ENCODE results near the gene CERS6. TPM values are rescaled to one million over a fixed set of nuclear protein-coding genes. Genes with fewer than 3 reads are reported as not detected.
"Not testable (repeated sequence)": the region's sequence is repeated elsewhere in the genome, so short reads cannot be mapped to it uniquely, and the experiment has no call there.

The CERS6 gene
- total RNA-seq, 1 experiment from 2014 or later = not detected

DNA sequence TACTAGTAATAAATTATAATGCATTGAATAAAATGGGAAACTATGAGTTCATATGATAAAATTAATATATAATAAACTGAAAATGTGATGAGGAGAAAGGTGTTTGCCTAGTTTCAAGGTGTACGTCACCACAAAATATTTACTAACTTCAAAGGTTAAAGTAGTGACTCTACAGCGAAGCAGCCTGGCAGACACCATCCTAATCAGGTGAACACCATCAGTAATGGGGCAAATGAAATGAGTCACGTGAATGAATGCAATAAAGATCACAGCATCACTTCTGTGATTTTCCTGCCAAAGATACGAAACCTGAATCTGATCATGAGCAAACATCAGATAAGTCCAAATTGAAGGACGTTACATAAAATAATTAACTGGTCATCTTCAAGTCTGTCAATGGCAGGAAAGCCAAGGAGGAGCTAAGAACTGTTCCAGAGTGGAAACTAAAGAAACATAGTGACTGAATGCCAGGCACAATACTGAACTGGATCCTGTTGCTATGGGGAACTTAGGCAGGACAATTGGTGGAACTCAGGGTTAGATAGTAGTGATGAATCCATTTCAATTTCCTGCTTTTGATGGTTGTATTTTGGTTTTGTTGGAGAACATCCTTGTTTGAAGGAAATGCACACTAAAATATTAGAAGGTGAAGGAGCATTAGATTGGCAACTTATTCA, 334.3 kb downstream of the CERS6 start:
- Histone ChIP-seq H3K79me2 (ENCODE audit: low read length) (no peaks in the 10 kb centered on the region), H2AFZ (ENCODE audit: low read length) (no peak overlapping the region), H3K27me3 (ENCODE audit: low read length) (no peaks in the 10 kb centered on the region), H3K27ac (ENCODE audit: low read length) (no peak overlapping the region), H3K4me2 (ENCODE audit: low read depth, low read length, poor library complexity, severe bottlenecking) (no peak overlapping the region), H3K9me2 (replicated peaks; ENCODE audit: insufficient read depth, low read length) (no peaks in the 10 kb centered on the region), H3K4me3 (ENCODE audit: low read length) (no peak overlapping the region), H4K20me1 (ENCODE audit: insufficient read depth, low read depth, low read length) (no peaks in the 10 kb centered on the region), H3K4me1 (ENCODE audit: low read length) (no peaks in the 10 kb centered on the region), H3K9me3 (ENCODE audit: low read length) (no peaks in the 10 kb centered on the region), H3K36me3 (ENCODE audit: insufficient read depth, low read length) (no peaks in the 10 kb centered on the region), H3K9ac (ENCODE audit: low read length) (no peak overlapping the region)
- DNase-seq = no peak

DNA sequence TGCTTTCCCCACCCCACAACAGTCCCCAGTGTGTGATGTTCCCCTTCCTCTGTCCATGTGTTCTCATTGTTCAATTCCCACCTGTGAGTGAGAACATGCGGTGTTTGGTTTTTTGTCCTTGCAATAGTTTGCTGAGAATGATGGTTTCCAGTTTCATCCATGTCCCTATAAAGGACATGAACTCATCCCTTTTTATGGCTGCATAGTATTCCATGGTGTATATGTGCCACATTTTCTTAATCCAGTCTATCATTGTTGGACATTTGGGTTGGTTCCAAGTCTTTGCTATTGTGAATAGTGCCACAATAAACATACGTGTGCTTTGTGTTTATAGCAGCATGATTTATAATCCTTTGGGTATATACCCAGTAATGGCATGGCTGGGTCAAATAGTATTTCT, 335.1 kb downstream of the CERS6 start:
- not testable (repeated sequence) for H3K27ac ChIP-seq (ENCODE audit: low read length); H3K36me3 ChIP-seq (ENCODE audit: insufficient read depth, low read length); H3K27me3 ChIP-seq (ENCODE audit: low read length); H3K79me2 ChIP-seq (ENCODE audit: low read length); H3K4me3 ChIP-seq (ENCODE audit: low read length); H2AFZ ChIP-seq (ENCODE audit: low read length); H3K9me2 ChIP-seq (replicated peaks; ENCODE audit: insufficient read depth, low read length); H3K4me1 ChIP-seq (ENCODE audit: low read length); H3K9me3 ChIP-seq (ENCODE audit: low read length); H4K20me1 ChIP-seq (ENCODE audit: insufficient read depth, low read depth, low read length); H3K4me2 ChIP-seq (ENCODE audit: low read depth, low read length, poor library complexity, severe bottlenecking); H3K9ac ChIP-seq (ENCODE audit: low read length); DNase-seq

- H3K4me3 ChIP-seq (ENCODE audit: low read length) = no peak overlapping the region
- H3K79me2 ChIP-seq (ENCODE audit: low read length) = no peaks in the 10 kb centered on the region
- H3K27me3 ChIP-seq (ENCODE audit: low read length) = no peaks in the 10 kb centered on the region
- H3K9me3 ChIP-seq (ENCODE audit: low read length) = no peaks in the 10 kb centered on the region
- H3K9me2 ChIP-seq (replicated peaks; ENCODE audit: insufficient read depth, low read length) = no peaks in the 10 kb centered on the region
- no peak overlapping the region for H3K9ac ChIP-seq (ENCODE audit: low read length)
- H4K20me1 ChIP-seq (ENCODE audit: insufficient read depth, low read depth, low read length) = no peaks in the 10 kb centered on the region
- no peak overlapping the region for H2AFZ ChIP-seq (ENCODE audit: low read length)
- H3K36me3 ChIP-seq (ENCODE audit: insufficient read depth, low read length) = no peaks in the 10 kb centered on the region
- no peak overlapping the region for H3K27ac ChIP-seq (ENCODE audit: low read length)
- H3K4me1 ChIP-seq (ENCODE audit: low read length) = no peaks in the 10 kb centered on the region
- H3K4me2 ChIP-seq (ENCODE audit: low read depth, low read length, poor library complexity, severe bottlenecking) = no peak overlapping the region
- DNase-seq = no peak
Measured at GRCh38 chr2:168793596-168793995, 337.5 kb downstream of the CERS6 start.

DNA sequence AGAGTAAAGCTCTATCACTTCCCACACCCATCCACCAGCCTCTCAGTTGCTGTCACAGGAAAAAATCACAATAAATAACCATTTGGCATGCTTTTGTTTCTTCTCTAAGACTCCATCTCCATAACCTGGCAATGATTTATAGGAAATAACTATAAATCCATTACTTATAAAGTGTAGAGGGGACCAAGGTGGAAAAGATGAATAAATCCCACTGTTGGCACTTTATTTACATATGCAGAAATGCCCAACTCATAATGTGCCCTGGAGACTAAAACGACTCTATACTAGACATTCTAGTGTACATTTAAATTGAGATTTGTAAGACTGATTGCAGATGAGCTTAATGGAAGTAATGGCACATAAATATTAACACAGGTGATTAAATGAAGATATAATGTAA, 338.9 kb downstream of the CERS6 start:
- Histone ChIP-seq H3K9me2 (replicated peaks; ENCODE audit: insufficient read depth, low read length) (no peaks in the 10 kb centered on the region), H2AFZ (ENCODE audit: low read length) (no peak overlapping the region), H3K9me3 (ENCODE audit: low read length) (no peaks in the 10 kb centered on the region), H3K4me3 (ENCODE audit: low read length) (no peak overlapping the region), H3K27ac (ENCODE audit: low read length) (no peak overlapping the region), H3K27me3 (ENCODE audit: low read length) (no peaks in the 10 kb centered on the region), H3K79me2 (ENCODE audit: low read length) (no peaks in the 10 kb centered on the region), H4K20me1 (ENCODE audit: insufficient read depth, low read depth, low read length) (no peaks in the 10 kb centered on the region), H3K4me1 (ENCODE audit: low read length) (no peaks in the 10 kb centered on the region), H3K36me3 (ENCODE audit: insufficient read depth, low read length) (no peaks in the 10 kb centered on the region), H3K9ac (ENCODE audit: low read length) (no peak overlapping the region), H3K4me2 (ENCODE audit: low read depth, low read length, poor library complexity, severe bottlenecking) (no peak overlapping the region)
- DNase-seq = no peak

DNA sequence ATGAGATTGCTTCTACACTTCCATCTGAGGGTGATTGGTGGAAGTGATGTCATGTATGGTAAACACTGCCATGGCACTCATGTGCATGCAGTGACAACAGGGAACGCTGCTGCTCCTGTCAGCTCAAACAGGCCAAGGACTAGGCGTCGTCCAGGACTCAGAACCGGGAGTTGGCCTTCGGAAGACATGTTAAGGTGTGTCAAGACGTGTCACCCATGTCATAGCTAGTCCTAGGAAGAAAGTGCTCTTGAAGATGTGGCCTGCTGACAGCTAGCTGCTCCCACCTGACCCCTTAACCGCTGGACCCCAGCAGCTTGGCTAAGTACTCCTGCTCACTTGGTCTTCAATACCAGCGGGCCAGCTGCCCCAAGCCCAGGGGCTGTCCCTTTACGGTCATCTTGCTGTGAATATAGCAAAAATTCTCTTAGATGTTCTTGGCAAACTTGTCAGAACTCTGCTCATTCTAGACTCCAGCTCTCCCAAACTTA, 340.1 kb downstream of the CERS6 start:
- Histone ChIP-seq H3K4me3 (ENCODE audit: low read length) (no peak overlapping the region), H3K27me3 (ENCODE audit: low read length) (no peaks in the 10 kb centered on the region), H4K20me1 (ENCODE audit: insufficient read depth, low read depth, low read length) (no peaks in the 10 kb centered on the region), H3K4me2 (ENCODE audit: low read depth, low read length, poor library complexity, severe bottlenecking) (no peak overlapping the region), H3K9me2 (replicated peaks; ENCODE audit: insufficient read depth, low read length) (no peaks in the 10 kb centered on the region), H3K9me3 (ENCODE audit: low read length) (no peaks in the 10 kb centered on the region), H3K4me1 (ENCODE audit: low read length) (no peaks in the 10 kb centered on the region), H3K79me2 (ENCODE audit: low read length) (no peaks in the 10 kb centered on the region), H3K27ac (ENCODE audit: low read length) (no peak overlapping the region), H3K9ac (ENCODE audit: low read length) (no peak overlapping the region), H3K36me3 (ENCODE audit: insufficient read depth, low read length) (no peaks in the 10 kb centered on the region), H2AFZ (ENCODE audit: low read length) (no peak overlapping the region)
- DNase-seq = no peak

DNA sequence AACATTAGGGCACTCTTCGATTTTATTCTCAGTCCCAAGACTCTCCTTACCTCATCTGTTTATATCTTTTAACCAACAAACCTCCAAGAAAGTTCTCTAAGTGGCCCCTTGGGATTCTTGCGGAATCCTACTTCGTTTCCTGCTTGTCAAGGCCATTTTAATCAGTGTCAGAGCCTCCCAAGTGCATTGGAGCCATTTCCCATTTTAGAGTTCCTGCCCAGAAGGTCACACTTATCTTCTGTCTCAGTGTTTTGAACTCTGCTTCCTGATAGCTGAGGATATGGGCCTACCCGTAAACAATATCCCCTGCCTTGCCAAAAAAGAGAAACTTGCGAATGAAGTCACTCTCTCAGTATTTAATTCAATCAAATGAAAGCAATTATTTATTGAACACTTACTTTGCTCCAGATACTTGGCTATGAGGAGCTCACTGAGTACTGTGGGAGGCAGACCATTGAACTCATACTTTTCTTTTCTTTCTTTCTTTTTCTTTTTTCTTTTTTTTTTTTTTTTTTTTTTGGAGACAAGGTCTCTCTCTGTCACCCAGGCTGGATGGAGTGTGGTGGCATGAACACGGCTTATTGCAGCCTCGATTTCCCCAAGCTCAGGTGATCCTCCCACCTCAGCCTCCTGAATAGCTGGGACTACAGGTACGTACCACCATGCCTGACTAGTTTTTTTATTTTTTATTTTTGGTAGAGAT, 340.7 kb downstream of the CERS6 start:
- Histone ChIP-seq H3K27me3 (ENCODE audit: low read length) (no peaks in the 10 kb centered on the region), H3K36me3 (ENCODE audit: insufficient read depth, low read length) (no peaks in the 10 kb centered on the region), H3K79me2 (ENCODE audit: low read length) (no peaks in the 10 kb centered on the region), H3K27ac (ENCODE audit: low read length) (no peak overlapping the region), H3K9me3 (ENCODE audit: low read length) (no peaks in the 10 kb centered on the region), H2AFZ (ENCODE audit: low read length) (no peak overlapping the region), H3K9me2 (replicated peaks; ENCODE audit: insufficient read depth, low read length) (no peaks in the 10 kb centered on the region), H3K9ac (ENCODE audit: low read length) (no peak overlapping the region), H3K4me1 (ENCODE audit: low read length) (no peaks in the 10 kb centered on the region), H3K4me3 (ENCODE audit: low read length) (no peak overlapping the region), H4K20me1 (ENCODE audit: insufficient read depth, low read depth, low read length) (no peaks in the 10 kb centered on the region), H3K4me2 (ENCODE audit: low read depth, low read length, poor library complexity, severe bottlenecking) (no peak overlapping the region)
- DNase-seq = no peak

DNA sequence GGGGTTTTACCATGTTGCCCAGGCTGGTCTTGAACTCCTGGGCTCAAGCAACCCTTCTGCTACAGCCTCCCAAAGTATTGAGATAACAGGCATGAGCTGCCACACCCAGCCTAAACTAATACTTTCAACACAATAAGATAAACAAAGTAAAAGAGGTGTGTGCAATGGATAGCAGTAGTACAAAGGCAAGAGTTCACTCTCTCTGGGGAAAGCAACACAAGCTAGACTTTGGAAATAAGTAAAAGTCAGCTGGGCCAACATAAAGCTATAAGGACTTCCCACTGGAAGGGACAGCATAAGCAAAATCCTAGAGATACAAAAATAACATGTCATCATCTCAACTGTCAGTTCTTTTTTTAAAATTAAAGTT, 341.2 kb downstream of the CERS6 start:
- no peak overlapping the region for H2AFZ ChIP-seq (ENCODE audit: low read length)
- no peaks in the 10 kb centered on the region for H3K9me2 ChIP-seq (replicated peaks; ENCODE audit: insufficient read depth, low read length)
- H3K4me1 ChIP-seq (ENCODE audit: low read length) = no peaks in the 10 kb centered on the region
- no peak overlapping the region for H3K4me2 ChIP-seq (ENCODE audit: low read depth, low read length, poor library complexity, severe bottlenecking)
- H3K4me3 ChIP-seq (ENCODE audit: low read length) = no peak overlapping the region
- H3K27me3 ChIP-seq (ENCODE audit: low read length) = no peaks in the 10 kb centered on the region
- no peaks in the 10 kb centered on the region for H3K79me2 ChIP-seq (ENCODE audit: low read length)
- no peak overlapping the region for H3K27ac ChIP-seq (ENCODE audit: low read length)
- H3K9me3 ChIP-seq (ENCODE audit: low read length) = no peaks in the 10 kb centered on the region
- DNase-seq = no peak
- no peaks in the 10 kb centered on the region for H3K36me3 ChIP-seq (ENCODE audit: insufficient read depth, low read length)
- no peaks in the 10 kb centered on the region for H4K20me1 ChIP-seq (ENCODE audit: insufficient read depth, low read depth, low read length)
- no peak overlapping the region for H3K9ac ChIP-seq (ENCODE audit: low read length)

GRCh38 chr2:168798076-168798887, 342.2 kb downstream of the CERS6 start:
- no peak overlapping the region for H3K4me3 ChIP-seq (ENCODE audit: low read length)
- H3K27me3 ChIP-seq (ENCODE audit: low read length) = no peaks in the 10 kb centered on the region
- no peak overlapping the region for H3K9ac ChIP-seq (ENCODE audit: low read length)
- no peaks in the 10 kb centered on the region for H3K4me1 ChIP-seq (ENCODE audit: low read length)
- no peaks in the 10 kb centered on the region for H3K79me2 ChIP-seq (ENCODE audit: low read length)
- no peaks in the 10 kb centered on the region for H3K36me3 ChIP-seq (ENCODE audit: insufficient read depth, low read length)
- no peak for DNase-seq
- no peak overlapping the region for H3K27ac ChIP-seq (ENCODE audit: low read length)
- H3K4me2 ChIP-seq (ENCODE audit: low read depth, low read length, poor library complexity, severe bottlenecking) = no peak overlapping the region
- H3K9me3 ChIP-seq (ENCODE audit: low read length) = no peaks in the 10 kb centered on the region
- H2AFZ ChIP-seq (ENCODE audit: low read length) = no peak overlapping the region
- H4K20me1 ChIP-seq (ENCODE audit: insufficient read depth, low read depth, low read length) = no peaks in the 10 kb centered on the region
- no peaks in the 10 kb centered on the region for H3K9me2 ChIP-seq (replicated peaks; ENCODE audit: insufficient read depth, low read length)

Measured in Karpas-422 (cell line).